HG03521 (cell line): ENCODE data around the gene HES4.
A peak's percentile ranks its signal among the peaks of the same experiment; 100 is the strongest.

Experiments used
- ATAC-seq: cut with Tn5 transposase; IDR thresholded peaks from one replicate; pipeline ENCODE4 v1.9.1; 2021; ENCODE audit warnings: mild to moderate bottlenecking, moderate library complexity; ENCODE audit not compliant: unreplicated experiment

The HES4 gene

DNA sequence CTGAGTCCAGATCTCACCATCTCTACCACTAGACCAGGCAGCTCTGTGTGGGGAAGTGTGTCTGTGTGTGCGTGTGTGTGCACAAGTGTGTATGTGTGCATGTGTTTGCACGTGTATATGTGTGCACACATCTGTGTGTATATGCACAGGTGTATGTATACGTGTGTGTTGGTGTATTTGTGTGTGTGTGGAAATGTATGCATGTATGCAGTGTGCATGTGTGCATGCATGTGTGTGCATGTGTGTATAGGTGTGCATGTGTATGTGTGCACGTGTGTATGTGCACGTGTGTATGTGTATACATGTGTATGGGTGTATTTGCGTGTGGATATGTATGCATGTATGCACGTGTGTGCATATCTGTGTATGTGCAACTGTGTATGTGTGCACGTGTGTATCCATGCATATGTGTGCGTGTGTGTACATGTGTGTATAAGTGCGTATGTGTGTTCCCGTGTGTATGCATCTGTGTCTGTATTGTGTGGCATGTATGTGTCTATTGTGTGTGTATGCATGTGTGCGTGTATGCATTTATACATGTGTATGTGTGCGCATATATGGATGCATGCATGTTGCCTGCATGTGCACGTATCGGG, 30.5 kb downstream of the HES4 start:
- ATAC-seq: no peak

DNA sequence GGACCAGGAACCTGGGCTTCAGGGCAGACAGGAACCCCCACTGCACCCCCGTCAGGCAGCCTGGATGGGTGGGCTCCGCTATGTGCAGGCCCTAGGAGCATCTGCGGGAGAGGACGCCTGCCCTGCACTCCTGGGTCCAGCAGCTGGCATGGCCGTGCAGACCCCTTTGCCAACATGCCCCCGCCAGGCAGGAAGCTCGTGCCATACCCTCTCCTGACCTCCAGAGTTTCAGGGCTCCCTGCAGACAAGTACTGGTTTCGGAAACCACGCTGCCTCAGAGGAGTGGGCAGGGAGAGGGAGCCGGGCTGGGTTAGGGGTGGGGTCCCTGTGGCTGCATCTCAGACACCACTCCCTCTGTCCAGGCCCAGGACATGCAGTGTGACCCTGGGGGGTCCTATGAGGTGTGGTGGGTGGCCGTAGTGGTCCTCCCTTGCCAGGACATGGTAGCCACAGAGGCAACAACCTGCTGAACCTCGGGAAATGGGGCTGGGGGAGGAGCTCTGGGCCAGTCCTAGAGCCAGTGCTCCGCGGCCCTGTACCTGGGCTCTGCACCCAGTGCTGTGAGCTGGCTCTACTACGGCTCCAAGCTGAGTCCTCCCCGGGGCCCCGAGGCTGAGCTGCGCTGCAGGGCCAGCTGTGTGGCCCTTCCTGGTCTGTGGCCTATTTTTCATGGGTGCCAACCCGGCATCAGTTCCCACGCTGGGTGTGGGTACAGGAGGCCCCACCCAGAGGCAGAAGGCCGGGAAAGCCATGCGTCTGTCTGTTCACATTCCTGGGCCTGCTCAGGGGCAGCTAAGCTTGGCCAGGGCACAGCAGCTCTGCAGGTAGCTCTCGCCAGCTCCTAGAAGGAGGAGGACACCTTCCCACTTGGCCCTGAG, 32.2 kb downstream of the HES4 start:
- no peak for ATAC-seq

DNA sequence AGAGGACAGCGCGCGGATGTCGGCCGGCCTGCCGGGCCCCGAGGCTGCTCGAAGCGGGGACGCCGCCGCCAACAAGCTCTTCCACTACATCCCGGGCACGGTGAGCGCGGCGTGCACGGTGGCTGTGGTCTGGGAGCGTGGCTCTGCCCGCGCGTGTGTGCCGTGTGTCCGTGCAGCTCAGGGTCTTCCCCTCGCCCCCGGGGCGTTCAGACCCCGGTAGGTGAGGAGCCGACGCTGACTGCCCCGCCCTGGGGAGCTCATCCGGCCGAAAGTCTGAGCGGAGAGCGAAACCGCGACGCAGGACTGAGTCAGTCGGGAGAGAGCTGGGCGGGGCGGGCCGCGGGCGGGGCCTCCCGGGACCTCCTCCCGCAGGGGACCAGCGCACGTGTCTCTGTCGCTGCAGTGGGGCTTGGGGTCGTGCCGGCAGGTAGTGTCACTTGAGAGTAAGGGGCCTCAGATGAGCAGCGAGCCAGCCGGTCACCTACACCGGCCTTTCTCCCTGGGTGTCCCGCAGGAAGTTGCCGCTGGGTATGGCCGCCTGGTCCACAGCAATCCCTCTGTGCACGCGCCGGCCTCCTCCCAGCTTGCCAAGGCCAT, 33.1 kb downstream of the HES4 start:
- peak; percentile 42 for ATAC-seq

DNA sequence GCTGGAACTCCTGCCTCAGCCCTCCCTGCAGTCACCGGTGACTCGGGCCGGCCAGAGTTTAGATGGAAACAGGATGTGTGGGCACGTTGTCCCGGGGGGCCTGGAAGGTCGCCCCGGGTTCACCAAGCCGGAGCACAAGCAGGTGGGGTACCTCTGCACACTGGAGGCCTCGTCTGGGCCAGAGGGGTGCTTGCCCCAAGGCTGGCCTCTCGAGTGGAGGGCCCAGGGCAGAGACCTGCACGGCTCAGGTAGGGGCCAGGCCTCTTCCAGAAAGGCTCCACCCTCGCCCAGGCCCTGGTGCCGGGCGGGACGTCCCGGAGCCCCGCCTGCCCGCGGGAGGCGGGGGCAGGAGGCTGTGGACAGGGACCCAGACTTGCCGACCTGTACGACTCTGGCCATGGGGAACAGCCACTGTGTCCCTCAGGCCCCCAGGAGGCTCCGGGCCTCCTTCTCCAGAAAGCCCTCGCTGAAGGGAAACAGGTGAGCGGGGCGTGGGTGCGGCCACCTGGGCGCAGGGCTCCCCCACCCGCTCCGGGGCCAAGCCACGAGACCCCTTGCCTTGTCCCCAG, 33.7 kb downstream of the HES4 start, which contains the start of gene PLEKHN1:
Gene PLEKHN1, plus strand, starts transcription at position 348 of the 569 bp plus-strand sequence. Its CDS starts 50 bp downstream, at position 398.
- no peak for ATAC-seq

DNA sequence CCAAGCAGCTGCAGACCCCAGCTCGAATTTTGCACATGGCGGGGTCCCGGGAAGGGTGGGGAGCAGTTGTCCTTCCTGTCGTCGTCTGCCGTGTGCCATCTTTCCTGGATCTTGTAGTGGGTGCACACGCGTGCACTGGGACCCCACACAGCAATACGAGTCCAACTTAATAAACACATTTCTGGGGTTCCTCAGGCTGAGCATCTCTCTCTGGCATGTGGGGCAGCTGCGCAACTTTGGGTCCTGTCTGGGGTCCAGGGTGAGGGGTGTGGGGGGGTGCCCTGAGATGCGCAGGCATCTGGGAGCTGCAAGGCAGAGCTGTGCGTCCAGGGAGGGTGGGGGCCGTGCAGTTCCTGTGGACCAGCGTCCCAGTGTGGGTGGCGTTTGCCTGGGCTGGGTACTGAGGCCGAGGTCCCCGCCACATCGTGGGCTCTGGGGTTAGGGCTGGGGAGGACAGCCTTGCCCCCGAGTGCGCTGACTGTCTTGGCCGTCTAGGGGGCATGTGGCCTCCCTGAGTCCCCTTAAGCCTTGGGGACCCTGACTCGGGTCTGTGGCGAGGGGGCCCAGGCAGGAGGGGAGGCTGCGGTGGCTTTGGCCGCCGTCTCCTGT, 34.3 kb downstream of the HES4 start:
- ATAC-seq: no peak

DNA sequence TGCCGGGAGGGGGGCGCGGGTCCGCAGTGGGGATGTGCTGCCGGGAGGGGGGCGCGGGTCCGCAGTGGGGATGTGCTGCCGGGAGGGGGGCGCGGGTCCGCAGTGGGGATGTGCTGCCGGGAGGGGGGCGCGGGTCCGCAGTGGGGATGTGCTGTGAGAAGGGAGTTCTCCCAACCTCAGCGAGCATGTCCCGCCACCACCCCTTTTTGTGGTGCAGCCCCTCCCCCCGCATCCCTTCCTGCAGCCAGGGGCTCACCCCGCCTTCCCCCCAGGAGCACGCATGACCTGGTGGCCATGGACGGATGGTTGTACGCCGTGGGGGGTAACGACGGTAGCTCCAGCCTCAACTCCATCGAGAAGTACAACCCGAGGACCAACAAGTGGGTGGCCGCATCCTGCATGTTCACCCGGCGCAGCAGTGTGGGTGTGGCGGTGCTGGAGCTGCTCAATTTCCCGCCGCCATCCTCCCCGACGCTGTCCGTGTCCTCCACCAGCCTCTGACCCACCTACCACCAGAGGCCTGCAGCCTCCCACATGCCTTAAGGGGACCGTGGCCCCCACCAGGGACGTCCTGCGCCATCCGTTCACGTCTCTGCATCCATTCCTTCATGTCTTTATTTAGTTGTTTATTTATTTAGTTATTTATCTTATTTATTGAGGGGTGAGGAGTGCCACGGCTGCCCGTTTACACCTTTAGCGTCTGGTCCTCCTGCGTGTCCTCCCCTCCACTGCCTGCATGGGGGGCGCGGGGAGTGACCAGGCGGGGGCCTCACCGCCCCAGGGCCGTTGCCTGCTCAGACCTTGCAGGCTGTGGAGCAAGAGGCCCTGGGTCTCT, 35.0 kb downstream of the HES4 start:
- no peak for ATAC-seq

DNA sequence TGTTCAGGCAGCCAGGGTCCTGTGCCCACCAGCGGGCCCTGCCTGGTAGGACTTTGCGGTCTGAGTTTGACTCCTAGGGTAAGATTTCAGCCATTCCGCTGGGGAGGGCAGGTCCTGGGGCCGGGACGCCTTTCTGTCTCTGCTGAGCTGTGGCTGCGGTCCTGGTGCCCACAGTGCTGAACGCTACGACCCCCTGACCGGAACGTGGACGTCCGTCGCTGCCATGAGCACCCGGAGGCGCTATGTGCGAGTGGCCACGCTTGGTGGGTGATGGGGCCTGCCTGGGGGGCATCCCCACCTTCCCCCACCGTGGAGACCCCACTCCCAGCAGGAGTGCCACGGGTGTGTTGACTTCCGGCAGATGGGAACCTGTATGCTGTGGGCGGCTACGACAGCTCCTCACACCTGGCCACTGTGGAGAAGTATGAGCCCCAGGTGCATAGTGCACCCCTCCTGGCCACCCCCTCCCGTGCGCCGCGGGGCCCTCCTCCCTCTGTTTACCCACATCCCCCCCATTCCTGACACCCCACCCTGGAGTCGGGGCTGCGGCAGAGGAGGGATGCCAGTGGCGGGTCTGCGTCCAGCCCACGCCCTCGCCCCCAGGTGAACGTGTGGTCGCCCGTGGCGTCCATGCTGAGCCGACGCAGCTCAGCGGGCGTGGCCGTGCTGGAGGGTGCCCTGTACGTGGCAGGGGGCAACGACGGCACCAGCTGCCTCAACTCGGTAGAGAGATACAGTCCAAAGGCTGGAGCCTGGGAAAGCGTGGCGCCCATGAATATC, 36.0 kb downstream of the HES4 start:
- no peak for ATAC-seq

DNA sequence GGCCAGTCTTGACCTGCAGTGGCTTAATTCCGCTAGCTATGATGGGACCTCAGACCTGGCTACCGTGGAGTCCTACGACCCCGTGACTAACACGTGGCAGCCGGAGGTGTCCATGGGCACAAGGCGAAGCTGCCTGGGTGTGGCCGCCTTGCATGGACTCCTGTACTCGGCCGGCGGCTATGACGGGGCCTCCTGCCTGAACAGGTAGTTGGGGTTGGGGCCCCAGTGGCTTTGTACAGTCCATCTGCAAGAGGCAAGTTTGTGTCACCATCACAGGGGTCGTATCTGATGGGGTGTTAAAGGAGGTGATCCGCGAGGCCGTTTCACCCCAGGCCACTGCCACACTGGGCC, 36.6 kb downstream of the HES4 start:
- ATAC-seq: no peak

DNA sequence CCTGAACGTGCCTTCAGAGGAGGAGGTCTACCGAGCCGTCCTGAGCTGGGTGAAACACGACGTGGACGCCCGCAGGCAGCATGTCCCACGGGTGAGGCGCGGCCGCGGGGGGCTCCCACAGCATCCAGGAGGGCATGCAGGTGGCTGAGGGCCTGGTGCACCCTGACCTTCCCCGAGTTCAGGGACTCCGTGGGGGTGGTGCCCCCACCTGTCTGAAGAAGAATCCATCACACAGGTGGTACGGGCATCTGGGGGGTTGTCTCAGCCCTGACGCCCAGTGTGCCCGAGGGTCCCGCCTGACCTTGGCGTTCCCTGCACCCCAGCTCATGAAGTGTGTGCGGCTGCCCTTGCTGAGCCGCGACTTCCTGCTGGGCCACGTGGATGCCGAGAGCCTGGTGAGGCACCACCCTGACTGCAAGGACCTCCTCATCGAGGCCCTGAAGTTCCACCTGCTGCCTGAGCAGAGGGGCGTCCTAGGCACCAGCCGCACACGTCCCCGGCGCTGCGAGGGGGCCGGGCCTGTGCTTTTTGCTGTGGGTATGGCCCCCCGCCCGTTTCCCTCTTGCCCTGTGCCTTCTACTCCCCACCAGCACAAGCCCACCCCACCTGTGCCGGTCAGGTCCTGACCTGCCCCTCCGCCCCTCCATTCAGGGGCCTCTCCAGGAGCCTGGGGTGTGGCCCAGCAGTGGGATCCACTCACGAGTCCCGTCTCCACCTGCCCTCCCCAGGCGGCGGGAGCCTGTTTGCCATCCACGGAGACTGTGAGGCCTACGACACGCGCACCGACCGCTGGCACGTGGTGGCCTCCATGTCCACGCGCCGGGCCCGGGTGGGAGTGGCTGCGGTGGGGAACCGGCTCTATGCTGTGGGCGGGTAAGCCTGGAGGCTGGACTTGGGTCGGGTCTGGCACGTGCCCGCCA, 37.3 kb downstream of the HES4 start:
- no peak for ATAC-seq

DNA sequence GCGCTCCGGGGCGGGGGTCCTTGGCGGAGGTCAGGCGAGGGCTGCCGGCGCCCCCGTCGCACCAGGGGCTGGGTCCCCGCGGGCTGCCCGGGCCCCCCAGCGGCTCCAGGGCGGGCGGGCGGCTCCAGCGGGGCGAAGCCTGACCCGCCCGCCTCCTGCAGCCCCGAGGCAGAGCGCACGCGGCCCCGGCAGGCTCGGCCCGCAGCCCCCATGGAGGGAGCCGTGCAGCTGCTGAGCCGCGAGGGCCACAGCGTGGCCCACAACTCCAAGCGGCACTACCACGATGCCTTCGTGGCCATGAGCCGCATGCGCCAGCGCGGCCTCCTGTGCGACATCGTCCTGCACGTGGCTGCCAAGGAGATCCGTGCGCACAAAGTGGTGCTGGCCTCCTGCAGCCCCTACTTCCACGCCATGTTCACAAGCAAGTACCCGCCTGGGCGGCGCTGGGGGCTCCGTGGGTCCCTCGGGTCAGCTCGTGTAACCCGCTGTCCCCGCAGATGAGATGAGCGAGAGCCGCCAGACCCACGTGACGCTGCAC, 38.7 kb downstream of the HES4 start:
- no peak for ATAC-seq

DNA sequence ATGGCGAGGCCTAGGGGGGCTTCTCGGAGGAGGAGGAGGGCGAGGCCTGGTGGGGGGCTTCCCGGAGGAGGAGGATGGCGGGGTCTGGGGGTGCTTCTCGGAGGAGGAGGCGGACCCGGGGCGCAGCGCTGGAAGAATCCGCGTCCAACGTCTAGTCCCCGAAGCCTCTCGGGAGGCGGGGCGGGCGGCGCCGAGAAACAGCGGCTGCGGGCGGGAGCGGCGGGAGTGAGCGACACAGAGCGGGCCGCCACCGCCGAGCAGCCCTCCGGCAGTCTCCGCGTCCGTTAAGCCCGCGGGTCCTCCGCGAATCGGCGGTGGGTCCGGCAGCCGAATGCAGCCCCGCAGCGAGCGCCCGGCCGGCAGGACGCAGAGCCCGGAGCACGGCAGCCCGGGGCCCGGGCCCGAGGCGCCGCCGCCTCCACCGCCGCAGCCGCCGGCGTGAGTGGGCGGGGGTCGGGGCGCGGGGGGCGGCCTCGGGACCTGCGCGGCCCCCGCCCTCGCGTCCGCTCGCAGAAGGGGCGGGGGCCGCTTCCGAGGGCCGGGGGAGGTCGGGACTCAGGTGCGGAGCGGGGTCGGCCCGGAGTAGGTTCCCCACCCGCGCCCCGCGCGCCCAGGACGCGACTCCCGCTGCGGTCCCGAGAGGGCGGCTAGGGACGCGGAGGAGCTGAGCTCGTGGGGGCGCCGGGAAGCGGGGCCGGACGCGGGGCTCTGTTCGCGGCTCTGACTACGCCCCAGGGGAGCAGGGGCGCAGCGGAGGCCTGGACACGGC, 39.4 kb downstream of the HES4 start, which contains the start of gene KLHL17:
Gene KLHL17, plus strand, starts transcription at position 222 of the 769 bp plus-strand sequence. Its CDS starts 110 bp downstream, at position 332.
- ATAC-seq: peak; percentile 34

DNA sequence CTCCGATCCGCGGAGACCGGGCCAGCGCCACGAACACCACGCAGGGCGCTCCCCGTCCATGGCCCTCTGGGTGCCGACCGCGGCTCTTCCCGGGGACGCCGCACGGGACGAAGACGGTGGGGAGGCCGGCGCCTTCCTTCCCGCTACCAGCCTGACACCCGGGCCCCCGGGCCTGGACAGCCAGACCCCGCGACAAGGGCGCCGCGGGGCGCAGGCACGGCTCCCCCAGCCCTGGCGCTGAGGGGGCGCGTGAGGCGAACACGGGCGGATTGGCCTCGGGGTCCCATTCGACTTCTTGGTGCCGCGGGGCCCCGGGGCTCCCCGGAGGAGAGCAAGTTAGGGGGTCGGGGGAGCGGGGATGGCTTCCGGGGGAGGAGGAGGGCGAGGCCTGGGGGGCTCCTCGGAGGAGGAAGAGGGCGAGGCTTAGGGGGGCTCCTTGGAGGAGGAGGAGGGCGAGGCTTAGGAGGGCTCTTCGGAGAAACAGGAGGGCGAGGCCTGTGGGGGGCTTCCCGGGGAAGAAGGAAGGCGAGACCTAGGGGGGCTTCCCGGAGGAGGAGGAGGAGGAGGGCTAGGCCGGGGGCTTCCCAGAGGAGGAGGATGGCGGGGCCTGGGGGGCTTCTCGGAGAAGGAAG, 40.0 kb downstream of the HES4 start:
- no peak for ATAC-seq

DNA sequence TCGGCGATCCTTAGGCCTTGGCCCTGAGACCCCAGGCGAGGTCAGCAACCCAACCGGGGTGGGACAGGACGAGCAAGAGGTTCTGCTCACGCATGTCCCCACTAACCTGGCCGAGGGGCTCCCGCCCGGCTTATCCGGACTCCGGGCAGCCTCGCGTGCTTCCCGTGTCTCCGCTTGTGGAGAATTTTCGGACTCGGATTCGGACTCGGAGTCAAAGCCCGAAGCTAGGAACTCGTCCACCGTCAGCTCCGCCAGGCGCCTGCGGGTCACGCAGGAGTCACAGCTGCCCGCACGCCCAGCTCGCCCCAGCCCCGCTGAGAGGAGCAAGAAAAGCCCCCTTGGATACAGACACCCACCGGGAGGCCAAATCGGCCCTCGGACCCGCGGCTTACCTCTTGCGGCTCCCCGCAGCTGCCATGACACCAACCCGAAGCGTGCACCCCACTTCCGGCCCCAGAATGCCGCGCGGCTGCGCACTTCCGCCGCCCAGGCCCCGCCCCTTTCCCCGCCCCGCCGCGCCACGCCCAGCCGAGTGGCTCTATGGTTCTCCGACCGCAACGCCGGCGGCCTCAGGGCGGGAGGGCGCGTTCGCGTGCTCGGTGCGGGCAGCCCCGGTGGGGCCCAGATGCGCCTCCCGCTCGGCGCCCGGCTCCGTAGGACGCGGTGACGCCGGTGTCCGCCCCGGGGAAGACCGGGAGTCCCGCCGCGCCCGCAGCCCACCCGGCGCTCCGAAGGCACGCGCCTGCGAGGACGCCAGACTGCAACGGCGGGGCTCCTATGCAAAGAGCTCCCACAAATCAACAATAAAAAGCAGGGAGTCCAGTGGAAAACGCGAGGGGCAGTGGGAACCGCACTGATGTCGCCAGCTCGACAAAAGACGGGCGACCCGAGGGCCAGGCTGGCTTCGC, 40.8 kb downstream of the HES4 start, which contains the start of gene NOC2L:
Gene NOC2L, minus strand, starts transcription at position 434 of the 908 bp plus-strand sequence. Its CDS starts 16 bp downstream, at position 418.
- peak; percentile 73 for ATAC-seq

DNA sequence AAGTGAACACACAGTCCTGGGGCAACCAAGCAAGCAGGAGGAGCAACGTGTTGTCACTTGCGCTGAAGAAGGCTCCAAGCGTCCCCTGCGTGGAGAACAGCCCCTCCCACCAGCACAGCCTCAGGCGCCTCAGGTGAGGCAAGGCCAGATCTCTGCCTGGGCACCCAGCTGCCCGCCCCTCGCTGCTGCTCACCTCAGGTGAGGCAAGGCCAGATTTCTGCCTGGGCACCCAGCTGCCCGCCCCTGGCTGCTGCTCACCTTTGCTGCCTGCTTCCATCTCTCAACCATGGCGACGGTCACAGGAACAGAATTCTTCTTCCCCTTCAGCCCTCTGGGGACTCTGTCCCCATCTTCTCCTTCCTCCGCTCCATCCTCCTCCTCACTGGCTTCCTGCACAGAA, 43.3 kb downstream of the HES4 start:
- no peak for ATAC-seq

DNA sequence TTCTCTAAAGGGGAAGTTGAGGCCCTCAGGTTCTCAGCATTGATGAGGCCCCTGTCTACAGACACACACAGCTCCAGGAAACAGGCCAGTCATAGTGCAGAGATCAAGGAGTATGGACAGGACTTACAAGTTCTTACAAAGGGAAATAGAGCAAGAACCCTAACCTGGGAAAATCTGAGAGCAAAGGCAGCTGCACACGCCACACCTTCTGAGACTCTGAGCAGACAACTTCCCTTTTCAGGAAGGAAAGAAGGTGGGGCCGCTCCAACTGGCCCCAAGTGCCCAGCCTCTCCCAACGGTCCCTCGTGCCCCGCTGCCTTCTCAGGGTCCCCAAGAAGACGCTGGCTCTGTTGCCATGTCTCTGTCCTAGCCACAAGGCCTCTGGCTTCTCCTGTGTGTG, 44.4 kb downstream of the HES4 start:
- ATAC-seq: no peak

DNA sequence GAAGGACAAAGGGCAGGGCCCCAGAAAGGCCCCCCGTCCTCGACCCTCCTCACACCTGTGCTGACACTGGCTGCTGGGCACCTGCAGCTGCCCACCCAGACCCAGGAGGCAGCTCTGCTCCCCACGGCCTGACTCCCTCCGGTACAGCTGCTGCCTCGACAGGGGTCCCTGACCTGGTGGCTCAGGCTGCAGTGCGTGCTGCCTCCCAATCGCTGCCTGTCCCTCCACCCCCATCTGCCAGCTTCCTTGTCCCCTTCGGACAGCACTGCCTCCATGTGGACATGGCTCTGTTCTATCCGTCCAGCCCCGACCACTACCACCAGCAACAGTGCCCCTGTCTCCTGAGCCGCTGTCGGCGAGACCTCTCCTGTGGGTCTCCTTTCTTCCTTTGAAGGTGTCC, 45.0 kb downstream of the HES4 start:
- no peak for ATAC-seq
